Stimulated activated naive CD8-positive, alpha-beta T cell treated with anti-CD3 and anti-CD28 coated beads, Interleukin-15, amount 100 ng/mL, for 72 hours (primary cell): ENCODE data around the gene MFN2.

ENCODE experiments used
- ATAC-seq: fragments of 150-1000 bp; cut with Tn5 transposase; 2 replicates; pipeline ENCODE4 v1.10.0; 2021; ENCODE audit warnings: mild to moderate bottlenecking, moderate library complexity
- DNase-seq, 2 donors: peaks; one replicate each; pipeline ENCODE4 v3.0.0; 2021 to 2022
- H3K27ac Mint-ChIP-seq, 2 donors: one replicate each; pipeline ENCODE4 v1.8.0; 2022; ENCODE audit warnings: mild to moderate bottlenecking in 2 of 2, mixed read lengths in 2 of 2, moderate library complexity in 2 of 2
- H3K27me3 Mint-ChIP-seq: one replicate; pipeline ENCODE4 v1.8.0; 2022; ENCODE audit warnings: mixed read lengths
- H3K4me1 Mint-ChIP-seq: one replicate; pipeline ENCODE4 v1.8.0; 2022; ENCODE audit warnings: mild to moderate bottlenecking, mixed read lengths
- H3K4me3 Mint-ChIP-seq, 2 donors: one replicate each; pipeline ENCODE4 v1.8.0; 2022; ENCODE audit warnings: mild to moderate bottlenecking in 2 of 2, mixed read lengths in 2 of 2, moderate library complexity in 1 of 2
- H3K9me3 Mint-ChIP-seq, 2 donors: one replicate each; pipeline ENCODE4 v1.8.0; 2022; ENCODE audit warnings: mixed read lengths in 2 of 2

Gene MFN2

DNA sequence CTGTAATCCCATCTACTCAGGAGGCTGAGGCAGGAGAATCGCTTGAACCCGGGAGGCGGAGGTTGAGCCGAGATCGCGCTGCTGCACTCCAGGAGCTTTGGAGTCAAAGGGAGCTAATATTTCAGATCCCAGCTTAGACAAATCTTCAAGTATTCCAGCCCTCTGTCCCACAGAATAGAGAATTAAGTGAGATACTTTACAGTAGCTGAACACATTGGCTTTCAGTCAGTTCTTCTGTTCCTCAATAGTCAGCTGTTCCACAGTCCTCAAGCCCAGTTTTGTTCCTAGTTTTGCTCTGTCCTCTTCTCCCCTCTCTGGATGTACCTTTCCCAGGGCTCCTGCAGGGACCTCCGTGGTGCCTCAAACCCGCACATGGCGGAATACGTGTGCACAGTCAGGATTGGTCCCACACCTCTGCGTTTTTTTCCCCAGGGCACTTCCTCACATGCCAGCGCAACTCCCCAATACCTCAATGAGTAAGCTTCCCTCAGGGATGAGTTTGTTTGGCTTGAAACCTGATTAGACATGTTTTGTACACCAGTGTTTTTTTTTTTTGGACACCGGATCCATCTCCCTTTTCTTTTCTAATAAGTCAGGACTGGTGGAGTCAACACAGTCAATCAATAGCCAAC is 1.2 kb downstream of the MFN2 start:
- peaks cover 59% of the 10 kb centered on the region for H3K4me1 Mint-ChIP-seq
- no peaks in the 10 kb centered on the region for H3K27me3 Mint-ChIP-seq
- no peak for DNase-seq
- H3K9me3 Mint-ChIP-seq: no peaks in the 10 kb centered on the region
- peak overlapping the region; percentile 94 to 98 for H3K4me3 Mint-ChIP-seq
- H3K27ac Mint-ChIP-seq: peak overlapping the region in 1 of 2 donors; percentile 95
- no peak for ATAC-seq

GRCh38 chr1:11982010-11982392 is 1.8 kb downstream of the MFN2 start:
- peak overlapping the region; percentile 94 to 98 for H3K4me3 Mint-ChIP-seq
- H3K27ac Mint-ChIP-seq: peak overlapping the region in 1 of 2 donors; percentile 90
- H3K27me3 Mint-ChIP-seq: no peaks in the 10 kb centered on the region
- H3K9me3 Mint-ChIP-seq: no peaks in the 10 kb centered on the region
- ATAC-seq (no peak), DNase-seq (no peak)
- peaks cover 59% of the 10 kb centered on the region for H3K4me1 Mint-ChIP-seq

- ATAC-seq: no peak
- Mint-ChIP-seq H3K4me1 (peaks cover 63% of the 10 kb centered on the region), H3K27me3 (no peaks in the 10 kb centered on the region), H3K9me3 (no peaks in the 10 kb centered on the region), H3K27ac (peak overlapping the region in 1 of 2 donors; percentile 2), H3K4me3 (no peak overlapping the region)
- DNase-seq: no peak
Measured at GRCh38 chr1:11984121-11984520, 3.9 kb downstream of the MFN2 start.

DNA sequence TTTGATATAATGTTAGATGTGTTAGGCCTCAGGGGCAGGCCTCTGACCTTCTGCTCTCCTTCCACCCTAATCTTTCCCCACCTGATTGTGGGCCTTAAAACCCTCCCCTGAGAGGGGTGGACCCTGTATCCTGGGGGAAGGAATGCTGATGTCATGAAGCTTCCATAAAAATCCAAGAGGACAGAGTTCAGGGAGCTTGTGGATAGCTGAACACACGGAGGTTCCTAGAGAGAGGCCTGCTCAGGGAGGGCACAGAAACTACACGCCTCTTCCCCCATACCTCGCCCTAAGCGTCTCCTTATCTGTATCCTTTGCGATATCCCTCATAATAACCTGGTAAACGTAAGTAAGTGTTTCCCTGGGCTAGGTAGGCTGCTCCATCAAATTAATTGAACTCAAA is 4.3 kb downstream of the MFN2 start:
- H3K4me3 Mint-ChIP-seq: no peak overlapping the region
- H3K4me1 Mint-ChIP-seq: peaks cover 63% of the 10 kb centered on the region
- peak overlapping the region in 1 of 2 donors; percentile 43 for H3K27ac Mint-ChIP-seq
- no peaks in the 10 kb centered on the region for H3K27me3 Mint-ChIP-seq
- no peak for DNase-seq
- ATAC-seq: no peak
- H3K9me3 Mint-ChIP-seq: no peaks in the 10 kb centered on the region

DNA sequence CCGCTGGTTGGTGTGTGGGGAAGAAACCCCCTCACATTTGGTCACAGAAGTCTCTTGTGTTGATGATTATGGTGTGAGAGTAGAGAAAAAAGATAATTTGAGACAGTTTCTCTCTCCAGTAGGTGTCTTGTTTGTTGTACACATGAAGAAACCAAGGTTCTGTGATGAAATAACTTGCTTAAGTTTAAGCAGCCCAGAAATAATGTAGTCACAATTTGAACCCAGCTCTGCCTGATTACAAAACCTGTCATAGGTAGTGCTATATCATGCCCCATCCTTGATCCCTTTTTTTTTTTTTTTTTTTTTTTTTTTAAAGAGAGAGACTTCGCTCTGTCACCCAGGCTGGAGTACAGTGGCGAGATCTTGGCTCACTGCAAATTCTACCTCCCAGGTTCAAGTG is 4.9 kb downstream of the MFN2 start:
- ATAC-seq (no peak), DNase-seq (no peak)
- no peak overlapping the region for H3K27ac Mint-ChIP-seq
- H3K4me3 Mint-ChIP-seq: no peak overlapping the region
- H3K9me3 Mint-ChIP-seq: no peaks in the 10 kb centered on the region
- no peaks in the 10 kb centered on the region for H3K27me3 Mint-ChIP-seq
- peaks cover 65% of the 10 kb centered on the region for H3K4me1 Mint-ChIP-seq

DNA sequence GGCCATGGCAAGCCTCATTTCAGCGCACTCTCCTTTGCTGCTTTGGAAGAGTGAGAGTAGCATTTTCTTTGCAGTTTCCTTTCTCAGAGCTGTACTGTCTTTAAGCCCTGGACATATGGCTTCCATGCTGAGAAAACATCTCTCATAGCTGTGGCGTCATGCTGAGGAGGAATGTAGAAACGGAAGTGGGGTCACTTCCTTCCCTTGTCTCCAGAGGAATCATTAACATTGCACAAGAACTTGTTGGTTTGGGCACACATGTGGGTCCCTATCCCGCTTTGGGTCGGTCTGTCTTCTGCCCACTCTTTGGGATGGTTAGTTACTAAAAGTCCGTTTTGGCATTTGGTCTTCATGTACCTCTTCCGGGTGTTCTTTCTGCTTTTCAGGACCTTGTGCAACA is 5.6 kb downstream of the MFN2 start:
- no peaks in the 10 kb centered on the region for H3K9me3 Mint-ChIP-seq
- peaks cover 70% of the 10 kb centered on the region for H3K4me1 Mint-ChIP-seq
- no peak for DNase-seq
- ATAC-seq: no peak
- H3K4me3 Mint-ChIP-seq: no peak overlapping the region
- H3K27ac Mint-ChIP-seq: peak overlapping the region in 1 of 2 donors; percentile 31
- H3K27me3 Mint-ChIP-seq: no peaks in the 10 kb centered on the region

- Mint-ChIP-seq H3K4me1 (peaks cover 34% of the 10 kb centered on the region), H3K9me3 (no peaks in the 10 kb centered on the region), H3K27ac (peak overlapping the region; percentile 51 to 64), H3K4me3 (no peak overlapping the region), H3K27me3 (no peaks in the 10 kb centered on the region)
- DNase-seq (no peak), ATAC-seq (no peak)
Measured at GRCh38 chr1:11989669-11990068, 9.4 kb downstream of the MFN2 start.

DNA sequence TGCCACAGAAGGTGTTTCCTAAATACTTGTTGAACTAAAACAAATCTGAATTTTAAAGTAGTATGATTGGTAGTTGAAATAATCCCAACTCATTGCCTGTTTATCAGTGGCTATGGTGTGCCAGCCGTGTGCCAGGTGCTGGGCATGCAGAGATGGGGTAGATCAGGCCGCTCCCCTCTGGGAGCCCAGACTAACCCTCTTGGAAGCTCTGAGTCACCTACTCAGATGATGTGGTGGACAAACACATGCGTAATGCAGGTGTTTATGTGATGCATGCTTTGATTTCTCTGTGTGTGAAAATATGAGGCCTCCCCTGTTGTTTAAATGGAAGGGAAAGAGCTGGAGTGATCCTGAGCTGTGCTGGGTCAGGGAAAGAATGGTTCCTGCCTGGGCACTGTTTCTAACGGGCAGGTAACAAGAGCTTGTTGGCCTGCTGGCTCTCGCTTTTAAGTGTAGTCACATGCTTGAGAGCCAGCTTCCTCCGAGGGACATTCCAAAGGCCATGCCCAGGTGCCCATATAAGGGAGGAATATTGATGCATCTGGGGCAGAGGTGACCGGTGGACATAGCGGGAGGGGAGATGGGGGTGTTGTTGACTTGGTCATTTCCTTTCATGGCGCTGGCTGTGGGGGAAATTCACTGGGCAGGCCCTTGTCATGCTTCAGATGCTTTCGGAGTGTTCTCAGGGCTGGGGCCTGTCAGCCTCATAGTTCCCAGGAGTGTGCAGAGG is 10.2 kb downstream of the MFN2 start:
- ATAC-seq: no peak
- no peak overlapping the region for H3K4me3 Mint-ChIP-seq

DNA sequence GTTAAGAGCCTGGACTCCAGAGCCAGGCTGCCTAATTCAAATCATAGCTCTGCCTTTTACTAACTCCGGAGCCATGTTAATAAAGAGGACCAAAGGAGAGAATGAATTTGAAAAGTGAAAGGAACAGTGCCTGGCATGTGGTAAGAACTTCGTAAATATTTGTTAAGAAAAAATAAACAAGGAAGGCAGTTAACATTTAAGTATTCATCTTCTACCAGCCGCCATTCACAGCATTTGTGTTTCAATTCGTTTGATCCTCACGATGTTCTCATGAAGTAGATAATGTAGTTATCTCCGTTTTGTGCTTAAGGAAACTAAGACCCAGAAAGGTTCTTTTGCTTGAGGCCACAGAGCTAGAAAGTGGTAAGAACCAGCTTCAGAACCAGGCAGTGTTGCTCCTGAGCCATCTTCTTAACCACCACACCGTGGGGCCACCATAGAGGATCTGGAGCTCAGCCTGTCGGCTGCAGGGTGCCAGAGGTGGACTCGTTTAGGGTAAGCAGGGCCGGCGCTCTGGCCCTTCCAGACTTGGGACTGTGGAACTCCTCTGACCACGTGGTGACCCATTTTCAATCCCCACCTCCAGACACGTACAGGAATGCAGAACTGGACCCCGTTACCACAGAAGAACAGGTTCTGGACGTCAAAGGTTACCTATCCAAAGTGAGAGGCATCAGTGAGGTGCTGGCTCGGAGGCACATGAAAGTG is 11.9 kb downstream of the MFN2 start:
- no peak for ATAC-seq
- H3K27ac Mint-ChIP-seq: no peak overlapping the region

More for the DNA sequence above, 10.2 kb downstream of the MFN2 start:
- peaks cover 28% of the 10 kb centered on the region for H3K4me1 Mint-ChIP-seq
- no peaks in the 10 kb centered on the region for H3K27me3 Mint-ChIP-seq
- no peaks in the 10 kb centered on the region for H3K9me3 Mint-ChIP-seq
- peak overlapping the region in 1 of 2 donors; percentile 73 for H3K27ac Mint-ChIP-seq
- DNase-seq: no peak

GRCh38 chr1:11997081-11997850 is 17.0 kb downstream of the MFN2 start:
- Mint-ChIP-seq H3K27ac (peak overlapping the region in 1 of 2 donors; percentile 34), H3K4me3 (no peak overlapping the region), H3K4me1 (peaks cover 8% of the 10 kb centered on the region), H3K9me3 (no peaks in the 10 kb centered on the region), H3K27me3 (no peaks in the 10 kb centered on the region)
- ATAC-seq (no peak), DNase-seq (no peak)

More for the DNA sequence above, 11.9 kb downstream of the MFN2 start:
- no peak overlapping the region for H3K4me3 Mint-ChIP-seq
- H3K27me3 Mint-ChIP-seq: no peaks in the 10 kb centered on the region
- H3K9me3 Mint-ChIP-seq: no peaks in the 10 kb centered on the region
- H3K4me1 Mint-ChIP-seq: peaks cover 19% of the 10 kb centered on the region
- DNase-seq: no peak

GRCh38 chr1:11998636-11999035 is 18.4 kb downstream of the MFN2 start:
- Mint-ChIP-seq H3K4me1 (peaks cover 8% of the 10 kb centered on the region), H3K9me3 (no peaks in the 10 kb centered on the region), H3K27ac (peak overlapping the region; percentile 12 to 61)

DNA sequence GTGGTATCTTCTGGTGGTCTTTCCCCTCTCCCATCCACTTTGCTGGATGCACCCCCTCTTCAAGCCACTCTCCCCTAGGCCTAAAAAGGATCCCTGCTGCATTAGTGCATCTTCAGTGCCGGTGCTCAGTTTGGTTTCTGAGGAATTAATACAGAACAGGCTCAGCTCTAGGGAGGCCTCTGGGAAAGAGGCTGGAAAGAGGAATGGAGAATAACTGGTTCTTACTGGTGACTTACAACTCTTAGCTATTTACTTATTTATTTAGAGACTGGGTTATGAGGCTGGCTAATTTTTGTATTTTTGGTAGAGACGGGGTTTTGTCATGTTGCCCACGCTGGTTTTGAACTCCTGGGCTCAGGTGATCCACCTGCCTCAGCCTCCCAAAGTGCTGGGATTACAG is 19.0 kb downstream of the MFN2 start:
- H3K4me1 Mint-ChIP-seq: peaks cover 8% of the 10 kb centered on the region
- no peaks in the 10 kb centered on the region for H3K9me3 Mint-ChIP-seq
- DNase-seq: no peak
- peak overlapping the region; percentile 50 to 93 for H3K27ac Mint-ChIP-seq
- ATAC-seq: no peak
- H3K27me3 Mint-ChIP-seq: no peaks in the 10 kb centered on the region
- no peak overlapping the region for H3K4me3 Mint-ChIP-seq

More at GRCh38 chr1:11998636-11999035, 18.4 kb downstream of the MFN2 start:
- DNase-seq (no peak), ATAC-seq (no peak)
- no peaks in the 10 kb centered on the region for H3K27me3 Mint-ChIP-seq
- no peak overlapping the region for H3K4me3 Mint-ChIP-seq

GRCh38 chr1:12001249-12001917 is 21.1 kb downstream of the MFN2 start:
- DNase-seq (peak; percentile 61 to 83), ATAC-seq (peak; percentile 91)
- no peaks in the 10 kb centered on the region for H3K9me3 Mint-ChIP-seq
- no peak overlapping the region for H3K4me3 Mint-ChIP-seq
- peaks cover 8% of the 10 kb centered on the region for H3K4me1 Mint-ChIP-seq
- no peaks in the 10 kb centered on the region for H3K27me3 Mint-ChIP-seq
- peak overlapping the region; percentile 98 to 100 for H3K27ac Mint-ChIP-seq

DNA sequence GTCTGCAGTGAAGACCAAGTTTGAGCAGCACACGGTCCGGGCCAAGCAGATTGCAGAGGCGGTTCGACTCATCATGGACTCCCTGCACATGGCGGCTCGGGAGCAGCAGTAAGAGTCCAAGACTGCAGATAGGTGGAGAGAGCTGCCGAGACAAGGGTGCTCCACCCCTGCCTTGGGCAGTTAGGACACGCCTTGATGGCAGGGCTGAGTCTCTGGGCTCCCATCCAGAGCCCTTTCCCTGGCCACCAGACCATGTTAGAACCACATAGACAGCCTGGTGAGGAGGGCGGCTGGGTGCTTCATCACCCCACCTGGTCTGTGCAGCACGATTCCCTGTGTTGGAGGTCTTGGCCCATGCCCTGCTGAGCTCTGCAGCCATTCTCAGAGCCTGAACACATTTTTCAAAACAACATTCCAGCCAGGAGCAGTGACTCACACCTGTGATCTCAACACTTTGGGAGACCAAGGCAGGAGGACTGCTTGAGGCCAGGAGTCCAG is 21.8 kb downstream of the MFN2 start:
- no peak overlapping the region for H3K4me3 Mint-ChIP-seq
- H3K9me3 Mint-ChIP-seq: no peaks in the 10 kb centered on the region
- ATAC-seq: no peak
- H3K27ac Mint-ChIP-seq: peak overlapping the region; percentile 98 to 100
- no peak for DNase-seq
- H3K4me1 Mint-ChIP-seq: peaks cover 8% of the 10 kb centered on the region
- no peaks in the 10 kb centered on the region for H3K27me3 Mint-ChIP-seq

DNA sequence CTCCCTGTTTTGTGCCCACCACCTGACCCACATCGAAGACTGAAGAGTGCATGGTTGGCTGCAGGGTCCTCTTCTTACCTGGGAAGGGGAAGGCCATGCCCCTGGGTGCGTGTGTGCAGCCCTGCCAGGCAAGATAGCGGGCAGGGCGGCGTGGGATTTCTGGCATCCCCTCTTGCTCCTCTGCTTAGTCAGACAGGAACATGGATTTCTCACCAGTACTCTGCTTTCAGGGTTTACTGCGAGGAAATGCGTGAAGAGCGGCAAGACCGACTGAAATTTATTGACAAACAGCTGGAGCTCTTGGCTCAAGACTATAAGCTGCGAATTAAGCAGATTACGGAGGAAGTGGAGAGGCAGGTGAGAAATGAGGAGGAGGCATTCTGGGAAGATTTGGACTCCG is 23.5 kb downstream of the MFN2 start:
- Mint-ChIP-seq H3K4me1 (peaks cover 8% of the 10 kb centered on the region), H3K9me3 (no peaks in the 10 kb centered on the region), H3K4me3 (no peak overlapping the region), H3K27ac (peak overlapping the region in 1 of 2 donors; percentile 50), H3K27me3 (no peaks in the 10 kb centered on the region)
- no peak for ATAC-seq
- no peak for DNase-seq
